Fibroblast of villous mesenchyme (primary cell): ENCODE results near the gene RHBDF2. TPM values are rescaled to one million over a fixed set of nuclear protein-coding genes. Genes with fewer than 3 reads are reported as not detected.

Source experiments
- DNase-seq: peaks from one replicate; pipeline ENCODE4 v3.0.0-alpha.2; 2010; ENCODE audit warnings: low read depth
- H3K4me3 ChIP-seq: 2 replicates; pipeline ENCODE4 v1.5.1; 2011; ENCODE audit warnings: low read depth, mild to moderate bottlenecking, low read length
- CTCF ChIP-seq: IDR thresholded peaks from 2 replicates; pipeline ENCODE4 v1.5.1; 2012; ENCODE audit warnings: low read depth, mild to moderate bottlenecking, low read length; ENCODE audit not compliant: insufficient read depth
- total RNA-seq: library from RNA; depleted of rRNA; stranded (reverse); fragments of >200 nt; gene quantifications from 2 replicates; pipeline ENCODE4 v1.2.3, GENCODE V29; 2012

The RHBDF2 gene
- total RNA-seq, 1 donor, result 13.4 TPM

GRCh38 chr17:76491271-76492122, 9.7 kb downstream of the RHBDF2 start:
- no peak for DNase-seq
- H3K4me3 ChIP-seq, result no peak overlapping the region
- TF ChIP-seq CTCF, result no peak

GRCh38 chr17:76490112-76490710, 11.0 kb downstream of the RHBDF2 start:
- TF ChIP-seq CTCF, result no peak
- no peak overlapping the region for H3K4me3 ChIP-seq
- no peak for DNase-seq

GRCh38 chr17:76487451-76488192, 13.6 kb downstream of the RHBDF2 start:
- no peak overlapping the region for H3K4me3 ChIP-seq
- no peak for DNase-seq
- no peak for TF ChIP-seq CTCF

GRCh38 chr17:76485569-76485968, 15.7 kb downstream of the RHBDF2 start:
- DNase-seq, result no peak
- TF ChIP-seq CTCF, result no peak
- no peak overlapping the region for H3K4me3 ChIP-seq

GRCh38 chr17:76484228-76484725, 16.9 kb downstream of the RHBDF2 start:
- no peak for TF ChIP-seq CTCF
- no peak overlapping the region for H3K4me3 ChIP-seq
- DNase-seq, result no peak

- H3K4me3 ChIP-seq, result no peak overlapping the region
- no peak for DNase-seq
- no peak for TF ChIP-seq CTCF
Measured at GRCh38 chr17:76481071-76481655, 20.1 kb downstream of the RHBDF2 start.
